ENCODE data around the gene ACAP3. TPM values are rescaled to one million over a fixed set of nuclear protein-coding genes. Genes with fewer than 3 reads are reported as not detected.

ACAP3 gene
- polyA plus RNA-seq, 3 donors from 2014 or later: 1.4 to 7.0 (median 4.6) TPM

DNA sequence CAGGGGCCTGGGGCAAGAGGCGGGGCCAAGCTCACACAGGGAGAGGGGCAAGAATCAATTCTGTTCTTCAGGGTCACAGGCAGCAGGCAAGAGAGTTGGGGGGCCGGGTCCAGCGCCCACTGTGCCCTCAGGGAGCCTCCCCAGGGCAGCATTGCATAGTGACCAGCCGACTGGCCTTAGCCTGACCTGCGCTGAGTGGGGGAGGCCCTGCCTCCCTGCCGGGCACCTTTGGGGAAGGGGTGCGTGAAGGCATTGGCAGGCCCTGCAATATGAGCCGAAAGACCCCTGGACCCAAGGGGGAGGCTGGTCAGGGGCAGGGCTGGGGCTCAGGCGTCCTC is 15.3 kb downstream of the ACAP3 start:
- H3K27ac Mint-ChIP-seq: no peak overlapping the region

DNA sequence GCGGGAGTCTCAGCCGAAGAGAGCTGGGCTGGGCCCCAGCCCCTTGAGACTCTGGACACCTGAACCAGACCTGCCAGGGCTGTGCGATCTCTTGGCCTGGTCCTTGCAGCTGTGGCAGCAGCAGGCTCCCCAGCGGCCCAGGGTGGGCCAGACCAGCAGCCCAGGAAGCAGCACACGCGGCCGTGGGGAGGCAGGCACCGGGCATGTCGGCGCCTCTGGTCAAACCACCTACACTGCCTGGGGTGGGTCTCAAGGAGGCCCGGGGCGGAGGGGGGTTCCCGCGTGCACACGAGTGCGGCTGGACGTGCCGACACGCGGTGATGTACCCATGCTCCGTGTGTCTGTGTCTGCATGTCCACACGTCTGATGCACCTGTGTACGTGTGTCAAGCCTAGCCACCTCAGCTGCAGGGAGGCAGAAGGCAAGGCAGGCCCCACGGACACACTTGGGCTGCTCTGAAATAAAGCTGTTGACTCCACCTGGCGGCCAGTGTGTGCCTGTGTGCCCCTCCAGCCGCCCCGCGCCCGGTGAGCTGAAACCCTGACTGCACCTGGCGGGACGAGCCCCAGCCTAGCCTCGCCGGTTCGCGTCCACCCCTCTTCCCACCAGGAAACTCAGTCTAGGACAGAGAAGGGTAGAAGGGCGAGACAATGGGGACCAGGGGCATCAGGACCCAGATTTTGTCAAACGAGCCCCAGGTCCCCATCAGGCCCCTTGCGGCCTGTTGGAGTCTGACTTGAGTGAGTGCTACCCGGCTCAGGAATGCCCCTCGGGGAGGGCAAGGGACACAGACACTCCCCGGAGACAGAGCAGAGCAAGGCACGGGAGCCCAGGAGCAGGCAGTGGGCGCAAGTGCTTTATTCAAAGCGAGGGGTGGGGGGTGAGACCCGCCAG is 15.9 kb downstream of the ACAP3 start:
- H3K4me3 Mint-ChIP-seq: no peak overlapping the region

More for the DNA sequence above, 15.3 kb downstream of the ACAP3 start:
- Mint-ChIP-seq H3K27me3 (ENCODE audit: low read depth in 3 of 3) (no peaks in the 10 kb centered on the region), H3K4me1 (no peaks in the 10 kb centered on the region), H3K36me3 (no peaks in the 10 kb centered on the region), H3K9me3 (no peaks in the 10 kb centered on the region), H3K4me3 (no peak overlapping the region)
- no peak for DNase-seq

DNA sequence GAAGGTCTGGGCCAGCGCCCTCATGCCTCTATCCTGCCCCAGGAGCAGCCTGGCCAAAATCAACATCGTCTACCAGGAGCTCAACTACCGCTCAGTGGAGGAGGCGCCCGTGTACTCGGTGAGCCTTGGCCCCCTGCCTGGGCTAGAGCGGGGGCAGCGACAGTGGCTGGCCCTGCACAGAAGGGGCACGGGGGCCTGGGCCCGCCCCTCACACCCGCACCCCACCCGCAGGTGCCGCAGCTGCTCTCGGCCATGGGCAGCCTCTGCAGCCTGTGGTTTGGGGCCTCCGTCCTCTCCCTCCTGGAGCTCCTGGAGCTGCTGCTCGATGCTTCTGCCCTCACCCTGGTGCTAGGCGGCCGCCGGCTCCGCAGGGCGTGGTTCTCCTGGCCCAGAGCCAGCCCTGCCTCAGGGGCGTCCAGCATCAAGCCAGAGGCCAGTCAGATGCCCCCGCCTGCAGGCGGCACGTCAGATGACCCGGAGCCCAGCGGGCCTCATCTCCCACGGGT is 16.7 kb downstream of the ACAP3 start:
- Mint-ChIP-seq H3K27me3 (ENCODE audit: low read depth in 3 of 3) (no peaks in the 10 kb centered on the region), H3K27ac (no peak overlapping the region), H3K4me1 (no peaks in the 10 kb centered on the region), H3K4me3 (no peak overlapping the region), H3K36me3 (no peaks in the 10 kb centered on the region), H3K9me3 (no peaks in the 10 kb centered on the region)
- no peak for DNase-seq

More for the DNA sequence above, 15.9 kb downstream of the ACAP3 start:
- DNase-seq: peak; percentile 38 to 53 (median 48)
- no peaks in the 10 kb centered on the region for H3K4me1 Mint-ChIP-seq
- H3K27ac Mint-ChIP-seq: no peak overlapping the region
- no peaks in the 10 kb centered on the region for H3K9me3 Mint-ChIP-seq
- no peaks in the 10 kb centered on the region for H3K36me3 Mint-ChIP-seq
- no peaks in the 10 kb centered on the region for H3K27me3 Mint-ChIP-seq (ENCODE audit: low read depth in 3 of 3)

DNA sequence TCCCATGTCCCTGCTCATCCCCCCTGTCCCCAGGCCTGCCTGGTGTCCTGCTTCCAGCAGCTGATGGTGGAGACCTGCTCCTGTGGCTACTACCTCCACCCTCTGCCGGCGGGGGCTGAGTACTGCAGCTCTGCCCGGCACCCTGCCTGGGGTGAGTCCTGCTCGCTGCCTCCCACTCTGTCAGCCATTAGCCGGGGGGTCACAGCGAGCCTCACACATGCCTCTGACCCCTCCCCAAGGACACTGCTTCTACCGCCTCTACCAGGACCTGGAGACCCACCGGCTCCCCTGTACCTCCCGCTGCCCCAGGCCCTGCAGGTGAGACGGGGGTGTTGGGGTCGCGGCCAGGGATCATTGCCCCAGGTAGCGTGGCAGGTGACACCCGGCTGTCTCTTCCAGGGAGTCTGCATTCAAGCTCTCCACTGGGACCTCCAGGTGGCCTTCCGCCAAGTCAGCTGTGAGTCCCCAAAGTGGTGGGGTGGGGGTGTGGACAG is 17.4 kb downstream of the ACAP3 start:
- Mint-ChIP-seq H3K4me3 (no peak overlapping the region), H3K36me3 (no peaks in the 10 kb centered on the region), H3K4me1 (no peaks in the 10 kb centered on the region), H3K9me3 (no peaks in the 10 kb centered on the region), H3K27ac (no peak overlapping the region), H3K27me3 (ENCODE audit: low read depth in 3 of 3) (peaks cover 0 to 2% (median 0%) of the 10 kb centered on the region in 3 donors)
- peak in 2 of 3 donors; percentile 48 to 54 for DNase-seq

DNA sequence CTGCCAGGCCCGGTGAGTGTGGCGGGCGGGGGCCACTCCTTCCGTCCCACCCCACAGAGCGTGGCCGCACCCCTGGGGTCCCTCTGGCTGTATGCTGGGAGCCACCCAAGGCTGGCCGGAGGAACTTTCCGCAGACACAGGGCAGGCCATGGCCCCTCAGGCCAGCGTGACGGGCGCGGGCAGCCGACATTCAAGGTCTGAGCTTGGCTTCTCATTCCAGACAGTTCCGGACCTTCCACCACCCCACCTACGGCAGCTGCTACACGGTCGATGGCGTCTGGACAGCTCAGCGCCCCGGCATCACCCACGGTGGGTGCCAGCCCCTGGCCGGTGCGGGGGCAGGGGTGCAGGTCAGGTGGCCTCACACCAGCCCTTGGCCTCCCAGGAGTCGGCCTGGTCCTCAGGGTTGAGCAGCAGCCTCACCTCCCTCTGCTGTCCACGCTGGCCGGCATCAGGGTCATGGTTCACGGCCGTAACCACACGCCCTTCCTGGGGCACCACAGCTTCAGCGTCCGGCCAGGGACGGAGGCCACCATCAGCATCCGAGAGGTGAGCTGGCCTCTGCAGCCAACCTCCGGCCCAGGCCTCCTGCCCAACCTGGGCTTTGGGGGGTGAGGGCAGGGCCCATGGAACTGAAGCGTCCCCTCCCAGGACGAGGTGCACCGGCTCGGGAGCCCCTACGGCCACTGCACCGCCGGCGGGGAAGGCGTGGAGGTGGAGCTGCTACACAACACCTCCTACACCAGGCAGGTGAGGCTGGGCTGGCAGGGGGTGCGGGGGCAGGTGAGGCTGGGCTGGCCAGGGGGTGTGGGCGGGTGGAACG is 20.2 kb downstream of the ACAP3 start:
- H3K27me3 Mint-ChIP-seq (ENCODE audit: low read depth in 3 of 3): peaks cover 0 to 2% (median 0%) of the 10 kb centered on the region in 3 donors
- H3K27ac Mint-ChIP-seq: no peak overlapping the region
- H3K4me3 Mint-ChIP-seq: no peak overlapping the region
- DNase-seq: no peak
- no peaks in the 10 kb centered on the region for H3K9me3 Mint-ChIP-seq
- H3K36me3 Mint-ChIP-seq: no peaks in the 10 kb centered on the region
- H3K4me1 Mint-ChIP-seq: no peaks in the 10 kb centered on the region

DNA sequence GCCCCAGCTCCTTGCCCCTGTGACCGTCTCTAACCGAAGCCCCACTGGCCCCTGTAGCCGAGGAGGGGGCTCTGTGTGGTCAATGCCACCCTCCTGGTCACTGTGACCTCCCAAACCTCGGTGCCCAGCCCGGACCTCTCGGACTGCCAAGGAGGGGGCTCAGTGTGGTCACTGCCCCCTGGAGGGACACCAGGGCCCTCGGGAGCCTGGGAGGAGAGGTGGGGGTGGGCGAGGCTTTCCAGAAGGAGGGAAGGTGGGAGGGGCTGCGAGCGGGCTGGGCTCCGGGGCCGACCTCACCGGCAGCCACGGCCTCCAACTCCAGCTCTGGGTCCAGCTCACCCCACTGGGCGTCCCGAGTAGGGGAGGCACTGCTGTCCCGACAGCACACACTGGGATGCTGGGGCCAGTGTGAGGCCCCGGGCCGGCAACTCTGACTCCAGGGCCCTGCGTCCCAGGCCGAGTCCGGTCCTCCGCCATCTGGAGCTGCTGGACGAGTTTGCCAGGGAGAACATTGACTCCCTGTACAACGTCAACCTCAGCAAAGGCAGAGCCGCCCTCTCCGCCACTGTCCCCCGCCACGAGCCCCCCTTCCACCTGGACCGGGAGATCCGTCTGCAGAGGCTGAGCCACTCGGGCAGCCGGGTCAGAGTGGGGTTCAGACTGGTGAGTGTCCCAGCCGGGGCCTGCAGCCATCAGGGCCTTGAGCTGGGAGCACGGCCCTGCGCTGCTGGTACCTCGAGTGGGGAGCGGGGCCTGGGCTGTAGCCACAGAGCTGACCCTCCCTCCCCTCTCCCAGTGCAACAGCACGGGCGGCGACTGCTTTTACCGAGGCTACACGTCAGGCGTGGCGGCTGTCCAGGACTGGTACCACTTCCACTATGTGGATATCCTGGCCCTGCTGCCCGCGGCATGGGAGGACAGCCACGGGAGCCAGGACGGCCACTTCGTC is 21.1 kb downstream of the ACAP3 start:
- Mint-ChIP-seq H3K4me3 (no peak overlapping the region), H3K4me1 (no peaks in the 10 kb centered on the region)
- DNase-seq: no peak

DNA sequence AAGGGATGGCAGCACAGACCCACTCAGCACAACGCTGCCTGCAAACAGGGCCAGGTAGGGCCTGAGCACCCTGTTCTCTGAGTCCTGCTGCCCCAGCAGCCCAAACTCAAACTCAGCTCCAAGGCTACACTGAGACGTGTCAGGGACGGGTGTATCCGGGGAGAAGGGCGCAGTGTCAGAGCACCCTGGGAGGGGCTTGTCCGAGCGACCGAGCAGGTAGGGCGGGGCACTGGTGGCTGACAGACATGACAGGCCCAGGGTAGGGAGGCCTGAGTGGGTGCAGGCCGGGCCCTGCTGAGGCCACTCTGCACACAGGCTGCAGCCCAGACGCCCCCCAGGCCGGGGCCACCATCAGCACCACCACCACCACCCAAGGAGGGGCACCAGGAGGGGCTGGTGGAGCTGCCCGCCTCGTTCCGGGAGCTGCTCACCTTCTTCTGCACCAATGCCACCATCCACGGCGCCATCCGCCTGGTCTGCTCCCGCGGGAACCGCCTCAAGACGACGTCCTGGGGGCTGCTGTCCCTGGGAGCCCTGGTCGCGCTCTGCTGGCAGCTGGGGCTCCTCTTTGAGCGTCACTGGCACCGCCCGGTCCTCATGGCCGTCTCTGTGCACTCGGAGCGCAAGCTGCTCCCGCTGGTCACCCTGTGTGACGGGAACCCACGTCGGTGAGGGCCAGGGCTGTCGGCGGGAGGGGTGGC is 22.0 kb downstream of the ACAP3 start:
- Mint-ChIP-seq H3K4me1 (no peaks in the 10 kb centered on the region), H3K27me3 (ENCODE audit: low read depth in 3 of 3) (peaks cover 0 to 2% (median 0%) of the 10 kb centered on the region in 3 donors), H3K36me3 (no peaks in the 10 kb centered on the region), H3K27ac (no peak overlapping the region), H3K9me3 (no peaks in the 10 kb centered on the region), H3K4me3 (no peak overlapping the region)
- no peak for DNase-seq

More for the DNA sequence above, 21.1 kb downstream of the ACAP3 start:
- Mint-ChIP-seq H3K9me3 (no peaks in the 10 kb centered on the region), H3K36me3 (no peaks in the 10 kb centered on the region), H3K27ac (no peak overlapping the region), H3K27me3 (ENCODE audit: low read depth in 3 of 3) (peaks cover 0 to 2% (median 0%) of the 10 kb centered on the region in 3 donors)

DNA sequence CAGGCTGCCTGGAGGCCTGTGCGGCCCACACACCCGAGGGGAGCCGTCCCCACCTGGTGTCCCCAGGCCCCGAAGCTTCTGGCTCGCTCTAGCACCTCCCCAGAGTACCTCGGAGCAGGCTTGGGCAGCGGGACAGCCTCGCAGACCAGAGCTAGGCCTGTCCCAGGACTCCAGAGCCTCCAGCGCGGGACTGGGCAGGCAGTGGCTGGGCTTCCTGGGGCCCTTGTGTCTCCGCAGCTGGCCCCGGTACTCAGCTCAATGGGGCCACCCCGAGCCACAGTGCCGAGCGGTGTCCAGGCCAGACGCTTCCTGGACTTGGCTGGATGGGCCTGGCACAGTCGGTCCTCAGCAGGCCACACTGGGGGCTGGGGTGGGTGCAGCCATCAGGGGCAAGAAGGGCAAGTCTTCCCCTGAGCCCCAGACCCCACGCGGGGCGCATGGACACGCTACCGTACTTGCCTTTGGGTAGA is 22.6 kb downstream of the ACAP3 start:
- no peak for DNase-seq
- Mint-ChIP-seq H3K36me3 (no peaks in the 10 kb centered on the region), H3K27me3 (ENCODE audit: low read depth in 3 of 3) (peaks cover 0 to 2% (median 0%) of the 10 kb centered on the region in 3 donors), H3K27ac (no peak overlapping the region), H3K9me3 (no peaks in the 10 kb centered on the region), H3K4me3 (no peak overlapping the region), H3K4me1 (no peaks in the 10 kb centered on the region)

DNA sequence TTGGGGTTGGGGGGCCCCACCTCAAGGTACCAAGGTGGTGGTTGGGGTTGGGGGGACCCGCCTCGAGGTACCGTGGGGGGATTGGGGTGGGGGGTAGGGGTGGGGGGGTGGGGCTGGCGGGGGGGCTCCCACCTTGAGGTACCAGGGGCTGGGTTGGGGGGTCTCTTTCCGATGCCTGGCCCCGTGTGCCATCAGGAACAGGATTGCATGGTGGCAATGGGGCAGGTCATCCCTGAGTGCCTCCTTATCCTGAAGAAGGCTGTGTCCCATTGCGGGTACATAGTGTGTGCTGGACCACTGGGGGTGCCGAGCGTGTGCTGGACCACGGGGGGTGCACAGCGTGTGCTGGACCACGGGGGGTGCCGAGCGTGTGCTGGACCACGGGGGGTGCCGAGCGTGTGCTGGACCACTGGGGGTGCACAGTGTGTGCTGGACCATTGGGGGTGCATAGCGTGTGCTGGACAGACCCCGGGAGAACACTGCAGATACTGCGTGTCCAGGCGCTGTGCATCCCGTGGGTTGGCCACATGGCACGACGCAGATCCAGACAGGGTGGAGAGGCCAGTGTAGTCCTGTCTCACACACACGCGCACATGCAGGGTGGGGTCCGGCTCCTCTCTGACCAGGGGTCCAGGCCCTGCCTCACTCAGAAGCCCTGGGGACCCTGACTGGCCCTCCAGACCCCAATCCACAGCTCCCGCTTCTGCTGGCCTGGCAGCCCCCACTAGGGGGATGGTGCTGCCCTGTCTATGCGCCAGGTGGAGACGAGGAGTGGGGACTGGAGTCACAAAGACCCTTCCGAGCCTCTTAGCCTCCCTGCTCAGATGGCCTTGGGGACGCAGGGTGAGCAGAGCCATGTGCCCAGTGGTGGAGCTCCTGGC is 23.3 kb downstream of the ACAP3 start:
- no peaks in the 10 kb centered on the region for H3K9me3 Mint-ChIP-seq
- no peak overlapping the region for H3K27ac Mint-ChIP-seq
- peaks cover 0 to 2% (median 2%) of the 10 kb centered on the region in 3 donors for H3K27me3 Mint-ChIP-seq (ENCODE audit: low read depth in 3 of 3)
- H3K36me3 Mint-ChIP-seq: no peaks in the 10 kb centered on the region
- H3K4me3 Mint-ChIP-seq: no peak overlapping the region
- no peaks in the 10 kb centered on the region for H3K4me1 Mint-ChIP-seq
- DNase-seq: no peak

DNA sequence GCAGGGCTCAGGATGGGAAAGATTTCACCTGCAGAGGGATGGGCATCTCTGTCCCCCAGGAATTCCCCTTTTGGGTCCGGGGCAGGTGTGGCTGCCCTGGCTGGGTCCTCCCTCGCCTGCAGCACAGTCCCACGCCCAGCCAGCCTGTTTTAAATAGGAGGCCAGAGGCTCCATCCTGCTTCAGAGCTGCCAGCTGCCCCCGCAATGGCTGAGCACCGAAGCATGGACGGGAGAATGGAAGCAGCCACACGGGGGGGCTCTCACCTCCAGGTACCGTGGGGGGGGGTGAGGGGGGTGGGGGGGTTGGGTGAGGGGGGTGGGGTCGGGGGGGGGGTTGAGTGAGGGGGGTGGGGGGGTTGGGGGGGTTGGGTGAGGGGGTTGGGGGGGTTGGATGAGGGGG is 23.9 kb downstream of the ACAP3 start:
- no peak overlapping the region for H3K4me3 Mint-ChIP-seq
- H3K9me3 Mint-ChIP-seq: no peaks in the 10 kb centered on the region
- no peak overlapping the region for H3K27ac Mint-ChIP-seq
- no peaks in the 10 kb centered on the region for H3K36me3 Mint-ChIP-seq
- peaks cover 1 to 2% (median 2%) of the 10 kb centered on the region in 3 donors for H3K27me3 Mint-ChIP-seq (ENCODE audit: low read depth in 3 of 3)
- no peak for DNase-seq
- H3K4me1 Mint-ChIP-seq: no peaks in the 10 kb centered on the region

DNA sequence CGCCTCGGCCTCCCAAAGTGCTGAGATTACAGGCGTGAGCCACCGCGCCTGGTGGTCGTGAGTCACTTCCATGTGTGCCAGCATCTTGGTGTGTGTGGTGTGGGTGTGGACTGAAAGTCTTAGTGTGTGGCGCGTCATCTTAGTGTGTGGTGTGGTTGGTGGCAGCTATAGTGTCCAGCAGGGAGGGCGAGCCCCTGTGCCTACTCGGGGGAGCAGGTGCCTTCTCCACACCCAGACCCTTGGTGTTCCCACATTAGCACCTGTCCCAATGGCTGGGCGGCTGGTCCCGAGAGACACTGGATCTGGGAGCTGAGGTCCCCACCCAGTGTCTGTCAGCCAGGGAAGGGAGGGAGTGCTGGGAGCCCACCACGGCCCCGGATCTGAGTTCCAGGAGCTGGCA is 24.7 kb downstream of the ACAP3 start:
- Mint-ChIP-seq H3K27me3 (ENCODE audit: low read depth in 3 of 3) (peaks cover 1 to 2% (median 2%) of the 10 kb centered on the region in 3 donors), H3K27ac (no peak overlapping the region), H3K36me3 (no peaks in the 10 kb centered on the region), H3K4me1 (no peaks in the 10 kb centered on the region), H3K9me3 (no peaks in the 10 kb centered on the region), H3K4me3 (no peak overlapping the region)
- DNase-seq: no peak

Data from immature natural killer cell (primary cell).